Lower leg skin (tissue), 4 donors: ENCODE data around the gene JAK1. TPM values are rescaled to one million over a fixed set of nuclear protein-coding genes. Genes with fewer than 3 reads are reported as not detected.

Experiments used
- DNase-seq, 2 donors: peaks; one replicate each; pipeline ENCODE4 v3.0.0-alpha.2; 2019; ENCODE audit warnings: low spot score in 2 of 2
- H3K4me3 ChIP-seq: fragments of 200-600 bp; sonication (generic); 2 replicates; pipeline ENCODE4 v1.5.1; 2017; ENCODE audit warnings: mild to moderate bottlenecking, low read depth; ENCODE audit not compliant: poor library complexity, severe bottlenecking
- CTCF ChIP-seq, 3 donors: fragments of 450-650 bp; IDR thresholded peaks; one replicate each; pipeline ENCODE4 v1.5.1; 2016; ENCODE audit warnings: antibody characterized with exemption in 3 of 3, mild to moderate bottlenecking in 3 of 3, moderate library complexity in 2 of 3
- POLR2A ChIP-seq, 2 donors: fragments of 450-650 bp; IDR thresholded peaks; one replicate each; pipeline ENCODE4 v1.6.1; 2016 to 2017; ENCODE audit warnings: antibody characterized with exemption in 2 of 2, mild to moderate bottlenecking in 1 of 2, moderate library complexity in 1 of 2
- WGBS, 2 donors: methylation state at CpG; one replicate each; pipeline ENCODE4 v1.1.5; 2018; 5-methylcytosine and 5-hydroxymethylcytosine counted together
- intact Hi-C: fragments of 100-400 bp; cut with DNase I; formaldehyde crosslinking; loops from one replicate; pipeline ENCODE4 v1.15.0; 2023; ENCODE audit warnings: low total_unique reads
- total RNA-seq, 4 donors: library from RNA; depleted of rRNA; stranded (reverse); fragments of >200 nt; gene quantifications; one replicate each; pipeline ENCODE4 v1.1.0, GENCODE V29; 2016

Gene JAK1
- total RNA-seq, 4 donors from 2014 or later: 97.1 to 159 (median 129) TPM

DNA sequence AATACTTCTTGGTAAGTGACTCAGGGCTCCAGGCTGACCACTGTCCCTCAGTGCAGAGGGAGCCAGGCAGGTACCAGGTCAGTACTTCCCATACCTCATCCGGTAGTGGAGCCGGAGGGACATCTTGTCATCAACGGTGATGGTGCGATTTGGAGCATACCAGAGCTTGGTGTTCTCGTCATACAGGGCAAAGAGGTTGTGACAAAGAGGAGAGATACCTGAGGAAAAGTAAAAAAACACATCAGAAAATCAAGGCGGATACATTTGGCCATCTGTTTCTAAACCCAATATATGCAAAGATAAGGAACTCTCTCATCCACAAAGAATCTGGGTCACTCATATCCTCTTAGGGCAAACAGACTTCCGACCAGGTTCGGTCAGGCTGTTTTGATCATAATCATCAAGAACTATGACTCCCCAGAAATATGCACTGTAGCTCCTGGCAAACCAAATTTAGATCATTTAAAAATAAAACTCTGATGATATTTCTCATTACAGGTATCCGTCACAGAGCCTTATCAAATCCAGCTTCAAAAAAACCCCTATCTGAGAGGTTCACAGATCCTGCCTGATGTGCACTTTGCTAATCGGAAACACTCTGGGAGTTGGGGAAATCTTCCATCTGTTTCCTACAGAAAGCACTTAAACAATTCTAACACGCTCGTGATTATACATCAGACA lies 87.3 kb downstream of the JAK1 start:
- no peak for TF ChIP-seq CTCF (IDR thresholded peaks at IDR 0.05)
- no peak for TF ChIP-seq POLR2A (IDR thresholded peaks at IDR 0.05)
- intact Hi-C loops: no loop called here
- H3K4me3 ChIP-seq: no peak overlapping the region
- DNase-seq: no peak
- whole genome bisulfite sequencing, 2 donors: 64 to 73% methylated on average over 12 of the region's 12 CpGs

DNA sequence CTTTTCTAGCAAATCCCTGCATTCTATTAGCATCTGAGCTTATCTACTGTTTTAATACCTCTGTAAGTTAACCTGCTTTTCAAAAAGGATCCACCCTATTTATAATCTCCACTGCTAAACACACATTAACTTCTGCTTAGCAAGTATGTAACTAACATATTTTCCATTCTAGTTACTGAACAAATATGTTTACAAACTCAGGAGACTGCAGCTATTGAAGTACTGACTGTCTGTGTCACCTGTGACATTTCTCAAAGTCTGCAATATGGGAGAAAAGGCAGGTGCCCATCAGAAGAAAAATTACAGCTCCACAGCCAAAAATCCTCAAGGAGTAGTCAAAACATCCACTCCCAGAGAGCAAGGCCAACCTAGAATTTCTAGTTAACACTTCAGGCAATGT lies 88.3 kb downstream of the JAK1 start:
- TF ChIP-seq CTCF (IDR thresholded peaks at IDR 0.05) (no peak), POLR2A (IDR thresholded peaks at IDR 0.05) (no peak)
- no peak overlapping the region for H3K4me3 ChIP-seq
- intact Hi-C loops: no loop called here
- DNase-seq: no peak

DNA sequence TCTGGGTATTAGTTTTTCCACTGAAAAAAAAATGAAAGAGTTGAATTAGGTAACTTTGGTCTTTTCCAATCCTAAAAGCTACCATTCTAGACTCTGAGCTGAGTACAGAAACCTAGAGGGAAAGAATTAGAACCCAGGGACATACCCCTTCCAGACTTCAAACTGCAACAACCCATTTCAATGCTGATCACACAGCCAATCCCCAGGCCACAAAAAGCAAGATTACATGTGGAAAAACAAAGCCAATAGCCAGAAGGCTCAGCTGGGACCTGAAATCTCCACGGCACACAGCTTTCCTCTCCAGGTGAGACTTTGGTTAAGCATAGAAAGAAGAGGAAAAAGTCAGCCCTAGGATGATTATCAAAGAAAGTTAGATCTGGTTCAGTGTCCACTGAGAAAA lies 88.8 kb downstream of the JAK1 start:
- no peak for TF ChIP-seq POLR2A (IDR thresholded peaks at IDR 0.05)
- TF ChIP-seq CTCF (IDR thresholded peaks at IDR 0.05): no peak
- WGBS, 2 donors: 80 to 100% methylated on average over 1 of the region's 1 CpG
- no peak for DNase-seq
- intact Hi-C loops: no loop called here
- H3K4me3 ChIP-seq: no peak overlapping the region

DNA sequence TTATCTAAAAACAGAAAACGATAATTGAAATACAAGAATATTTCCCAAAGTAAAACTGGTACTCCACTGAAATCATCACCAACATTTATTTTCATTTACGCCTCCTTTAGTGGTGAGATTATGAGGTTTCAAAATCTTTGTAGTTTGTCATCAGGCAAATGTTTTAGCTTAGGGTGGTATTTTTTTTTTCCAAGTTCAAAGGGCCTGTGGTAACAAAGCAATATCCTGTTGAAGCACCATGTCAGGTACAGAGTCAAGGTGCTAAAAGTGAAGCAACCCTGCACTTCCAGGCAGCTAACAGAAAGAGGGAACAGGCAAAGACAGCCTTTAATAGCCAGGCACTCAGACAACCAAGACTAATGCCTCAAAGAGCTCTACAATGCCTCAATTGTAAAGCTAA lies 89.2 kb downstream of the JAK1 start:
- TF ChIP-seq CTCF (IDR thresholded peaks at IDR 0.05) (no peak), POLR2A (IDR thresholded peaks at IDR 0.05) (no peak)
- 88 to 92% methylated on average over 2 of the region's 2 CpGs for WGBS, 2 donors
- DNase-seq: no peak
- intact Hi-C loops: no loop called here
- H3K4me3 ChIP-seq: no peak overlapping the region

DNA sequence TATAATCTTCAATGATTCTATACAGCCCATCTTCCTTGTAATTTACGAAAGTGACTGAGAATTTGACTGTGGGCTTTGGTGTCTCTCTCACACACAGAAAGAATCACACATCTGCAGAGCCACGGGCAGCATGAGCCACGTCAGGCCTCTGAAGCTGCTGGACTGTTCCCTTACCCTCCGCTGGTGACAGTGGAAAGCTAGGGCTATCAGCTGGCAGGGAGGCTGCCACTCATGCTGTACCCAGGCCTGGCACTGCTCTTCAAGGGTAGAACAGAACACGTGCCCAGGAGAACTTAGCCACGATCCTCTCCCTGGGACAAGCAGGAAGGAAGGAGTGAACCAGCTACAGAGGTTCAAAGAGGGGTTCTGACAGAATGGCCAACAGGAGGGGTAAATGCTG lies 90.7 kb downstream of the JAK1 start:
- 89 to 92% methylated on average over 6 of the region's 6 CpGs for WGBS, 2 donors
- intact Hi-C loops: no loop called here
- no peak overlapping the region for H3K4me3 ChIP-seq
- DNase-seq: no peak
- TF ChIP-seq CTCF (IDR thresholded peaks at IDR 0.05): no peak
- TF ChIP-seq POLR2A (IDR thresholded peaks at IDR 0.05): no peak

GRCh38 chr1:64875101-64875500 lies 91.2 kb downstream of the JAK1 start:
- intact Hi-C loops: no loop called here

More at GRCh38 chr1:64875101-64875500, 91.2 kb downstream of the JAK1 start:
- no peak for TF ChIP-seq POLR2A (IDR thresholded peaks at IDR 0.05)
- TF ChIP-seq CTCF (IDR thresholded peaks at IDR 0.05): no peak
- WGBS, 2 donors: 94 to 96% methylated on average over 10 of the region's 10 CpGs
- no peak for DNase-seq
- H3K4me3 ChIP-seq: no peak overlapping the region
